Motor neuron (in vitro differentiated cells): Measurements from ENCODE around the gene MEI1. TPM values are rescaled to one million over a fixed set of nuclear protein-coding genes. Genes with fewer than 3 reads are reported as not detected.
"Not testable (repeated sequence)": the region's sequence is repeated elsewhere in the genome, so short reads cannot be mapped to it uniquely, and the experiment has no call there.

Experiments used
- ATAC-seq, 8 experiments: fragments of 200-7000 bp; cut with Tn5 transposase; replicated peaks in 6 of 8; 2 replicates each; pipeline ENCODE4 v1.8.0; 2021; ENCODE audit warnings: mild to moderate bottlenecking in 8 of 8, moderate library complexity in 8 of 8
- H3K27ac ChIP-seq, 2 donors: fragments of 250-450 bp; sonication (Bioruptor Pico); 2 replicates each; pipeline ENCODE4 v1.9.0; 2021; ENCODE audit warnings: antibody characterized with exemption in 2 of 2, mild to moderate bottlenecking in 2 of 2, moderate library complexity in 1 of 2
- H3K4me1 ChIP-seq, 2 donors: fragments of 250-450 bp; sonication (Bioruptor Pico); replicated peaks in 1 of 2; 2 replicates each; pipeline ENCODE4 v1.6.1; 2021; ENCODE audit warnings: antibody characterized with exemption in 2 of 2, mild to moderate bottlenecking in 2 of 2, moderate library complexity in 1 of 2
- H3K4me3 ChIP-seq, 5 donors: fragments of 250-450 bp; sonication (Bioruptor Pico); 2 replicates each; pipeline ENCODE4 v1.9.0; 2021; ENCODE audit warnings: antibody characterized with exemption in 5 of 5, mild to moderate bottlenecking in 5 of 5, moderate library complexity in 4 of 5
- WGBS, 10 experiments: fragments of 450-650 bp; shearing (Covaris generic); methylation state at CpG; one replicate each; pipeline ENCODE4 v1.0.0; 2022; 5-methylcytosine and 5-hydroxymethylcytosine counted together
- in situ Hi-C, 9 experiments: fragments of 400-800 bp; cut with MboI; loops; one replicate each; pipeline ENCODE4 v1.15.0; 2021; ENCODE audit warnings: low sequenced_read_pairs in 9 of 9, low pct_unique_long_range_greater_than_20kb in 2 of 9; ENCODE audit not compliant: unreplicated experiment in 9 of 9
- total RNA-seq, 8 experiments: library from RNA; unstranded; fragments of 300-600 nt; gene quantifications; 2 replicates each; pipeline versions ENCODE4 v1.2.3 to v1.2.4, GENCODE V29; 2022

The MEI1 gene
- total RNA-seq = 1 to 10 TPM in 5 of 8 experiments, under 1 TPM in 2, not detected in 1; 0.11 to 3.5 (median 2.1) TPM

- in situ Hi-C loops = loop anchor here in 8 of 9 experiments (10.0 to 25.0 kb wide), 3 partner anchors 113 to 245 kb away; partner anchors contain the start of genes CENPM (in 8 of the 8), TNFRSF13C (in 2 of the 8) and CCDC134 (in 1 of the 8)
- ATAC-seq = peak in 2 of 8 experiments; percentile 13 to 15
- no peak within 1 kb of the TSS for H3K27ac ChIP-seq
- WGBS, 10 experiments = 20 to 100% (median 100%) methylated on average over 1 to 12 of the region's 69 CpGs; no CpG with 5 or more reads in 4 of the 10 experiments
- no peak within 1 kb of the TSS for H3K4me3 ChIP-seq
- peaks cover 4 to 8% of the 10 kb centered on the region in 2 donors for H3K4me1 ChIP-seq
These were observed at the start of gene MEI1 for GRCh38 chr22:41699264-41700107. MEI1 (plus strand) TSS chr22:41699503; CDS start chr22:41699539, 36 bp downstream.

GRCh38 chr22:41650229-41650628 is 49.1 kb upstream of the MEI1 start:
- in situ Hi-C loops = no loop called here
- no peak overlapping the region for H3K27ac ChIP-seq
- 100% methylated on average over 1 of the region's 1 CpG; no CpG with 5 or more reads in 7 of the 10 experiments for WGBS, 10 experiments

GRCh38 chr22:41650821-41651220 is 48.5 kb upstream of the MEI1 start:
- ATAC-seq = no peak
- in situ Hi-C loops = no loop called here
- H3K4me1 ChIP-seq = no peaks in the 10 kb centered on the region
- no peak overlapping the region for H3K4me3 ChIP-seq
- H3K27ac ChIP-seq = no peak overlapping the region
- WGBS, 10 experiments = 80 to 100% (median 96%) methylated on average over 1 to 10 of the region's 11 CpGs; no CpG with 5 or more reads in 1 of the 10 experiments

More at GRCh38 chr22:41650229-41650628, 49.1 kb upstream of the MEI1 start:
- H3K4me1 ChIP-seq = no peaks in the 10 kb centered on the region
- H3K4me3 ChIP-seq = no peak overlapping the region
- no peak for ATAC-seq

- Histone ChIP-seq H3K4me3 (no peak overlapping the region), H3K4me1 (no peaks in the 10 kb centered on the region), H3K27ac (no peak overlapping the region)
- in situ Hi-C loops = no loop called here
- WGBS, 10 experiments = 80 to 100% (median 97%) methylated on average over 1 to 3 of the region's 3 CpGs; no CpG with 5 or more reads in 2 of the 10 experiments
- no peak for ATAC-seq
These were observed 45.0 kb upstream of the MEI1 start for GRCh38 chr22:41654322-41654721.

- Histone ChIP-seq H3K4me3 (no peak overlapping the region), H3K27ac (no peak overlapping the region), H3K4me1 (no peaks in the 10 kb centered on the region)
- ATAC-seq = peak in 1 of 8 experiments; percentile 23
- WGBS, 10 experiments = 54 to 100% (median 92%) methylated on average over 1 to 5 of the region's 5 CpGs; no CpG with 5 or more reads in 1 of the 10 experiments
- in situ Hi-C loops = no loop called here
These were observed 42.7 kb upstream of the MEI1 start for GRCh38 chr22:41656556-41656955.

- Histone ChIP-seq H3K27ac (no peak overlapping the region), H3K4me1 (no peaks in the 10 kb centered on the region), H3K4me3 (no peak overlapping the region)
- in situ Hi-C loops = no loop called here
- WGBS, 10 experiments = 93 to 100% (median 100%) methylated on average over 1 to 6 of the region's 6 CpGs; no CpG with 5 or more reads in 2 of the 10 experiments
- ATAC-seq = no peak
These were observed 41.6 kb upstream of the MEI1 start for GRCh38 chr22:41657709-41658108.

- no peak overlapping the region for H3K4me3 ChIP-seq
- H3K4me1 ChIP-seq = no peaks in the 10 kb centered on the region
- in situ Hi-C loops = no loop called here
- no peak for ATAC-seq
- WGBS, 10 experiments = 85 to 100% (median 96%) methylated on average over 2 to 16 of the region's 17 CpGs
- H3K27ac ChIP-seq = no peak overlapping the region
These were observed 40.4 kb upstream of the MEI1 start for GRCh38 chr22:41658869-41659268.

- 86 to 100% methylated on average over 1 of the region's 1 CpG; no CpG with 5 or more reads in 8 of the 10 experiments for WGBS, 10 experiments
- Histone ChIP-seq H3K27ac (no peak overlapping the region), H3K4me3 (no peak overlapping the region), H3K4me1 (no peaks in the 10 kb centered on the region)
- in situ Hi-C loops = no loop called here
- ATAC-seq = no peak
These were observed 39.4 kb upstream of the MEI1 start for GRCh38 chr22:41659941-41660340.

- WGBS, 10 experiments = 0 to 100% (median 86%) methylated on average over 1 to 3 of the region's 3 CpGs; no CpG with 5 or more reads in 1 of the 10 experiments
- no peak overlapping the region for H3K4me3 ChIP-seq
- in situ Hi-C loops = no loop called here
- no peak for ATAC-seq
- no peaks in the 10 kb centered on the region for H3K4me1 ChIP-seq
- no peak overlapping the region for H3K27ac ChIP-seq
These were observed 38.9 kb upstream of the MEI1 start for GRCh38 chr22:41660416-41660815.

- no peaks in the 10 kb centered on the region for H3K4me1 ChIP-seq
- in situ Hi-C loops = no loop called here
These were observed 38.2 kb upstream of the MEI1 start for GRCh38 chr22:41661088-41661487.

GRCh38 chr22:41661713-41662112 is 37.6 kb upstream of the MEI1 start:
- 83 to 100% (median 100%) methylated on average over 1 to 2 of the region's 2 CpGs; no CpG with 5 or more reads in 3 of the 10 experiments for WGBS, 10 experiments
- no peak for ATAC-seq
- in situ Hi-C loops = no loop called here

More at GRCh38 chr22:41661088-41661487, 38.2 kb upstream of the MEI1 start:
- Histone ChIP-seq H3K4me3 (no peak overlapping the region), H3K27ac (no peak overlapping the region)
- 92 to 100% (median 100%) methylated on average over 1 to 3 of the region's 3 CpGs; no CpG with 5 or more reads in 3 of the 10 experiments for WGBS, 10 experiments
- ATAC-seq = no peak

GRCh38 chr22:41663594-41663993 is 35.7 kb upstream of the MEI1 start:
- in situ Hi-C loops, H3K4me1 ChIP-seq, H3K4me3 ChIP-seq, ATAC-seq, H3K27ac ChIP-seq: not testable (repeated sequence)
- 100% methylated on average over 4 of the region's 9 CpGs; no CpG with 5 or more reads in 9 of the 10 experiments for WGBS, 10 experiments

More at GRCh38 chr22:41661713-41662112, 37.6 kb upstream of the MEI1 start:
- H3K4me3 ChIP-seq = no peak overlapping the region
- peaks cover 0 to under 1% of the 10 kb centered on the region in 2 donors for H3K4me1 ChIP-seq
- no peak overlapping the region for H3K27ac ChIP-seq

- no peak overlapping the region for H3K4me3 ChIP-seq
- H3K4me1 ChIP-seq = peaks cover 4 to 7% of the 10 kb centered on the region in 2 donors
- no peak overlapping the region for H3K27ac ChIP-seq
- in situ Hi-C loops = no loop called here
- ATAC-seq = no peak
These were observed 34.8 kb upstream of the MEI1 start for GRCh38 chr22:41664490-41664889.
